ENCODE data around the gene AHNAK2.

DNA sequence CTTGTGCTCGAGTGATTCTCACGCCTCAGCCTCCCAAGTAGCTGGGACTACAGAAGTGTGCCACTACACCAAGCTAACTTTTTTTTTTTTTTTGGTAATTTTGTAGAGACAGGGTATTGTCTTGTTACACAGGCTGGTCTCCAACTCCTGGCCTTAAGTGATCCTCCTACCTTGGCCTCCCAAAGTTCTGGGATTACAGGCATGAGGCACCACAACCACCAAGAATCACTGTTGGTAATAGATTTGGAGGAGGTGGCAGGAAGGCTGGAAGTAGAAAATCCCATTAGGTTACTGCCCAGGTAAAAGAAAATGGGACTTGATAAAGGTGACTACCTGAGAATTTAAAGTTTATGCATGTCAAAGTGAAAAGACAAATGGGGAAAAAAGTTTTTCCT is 44.1 kb upstream of the AHNAK2 start:
- TF ChIP-seq, protein P1, sequence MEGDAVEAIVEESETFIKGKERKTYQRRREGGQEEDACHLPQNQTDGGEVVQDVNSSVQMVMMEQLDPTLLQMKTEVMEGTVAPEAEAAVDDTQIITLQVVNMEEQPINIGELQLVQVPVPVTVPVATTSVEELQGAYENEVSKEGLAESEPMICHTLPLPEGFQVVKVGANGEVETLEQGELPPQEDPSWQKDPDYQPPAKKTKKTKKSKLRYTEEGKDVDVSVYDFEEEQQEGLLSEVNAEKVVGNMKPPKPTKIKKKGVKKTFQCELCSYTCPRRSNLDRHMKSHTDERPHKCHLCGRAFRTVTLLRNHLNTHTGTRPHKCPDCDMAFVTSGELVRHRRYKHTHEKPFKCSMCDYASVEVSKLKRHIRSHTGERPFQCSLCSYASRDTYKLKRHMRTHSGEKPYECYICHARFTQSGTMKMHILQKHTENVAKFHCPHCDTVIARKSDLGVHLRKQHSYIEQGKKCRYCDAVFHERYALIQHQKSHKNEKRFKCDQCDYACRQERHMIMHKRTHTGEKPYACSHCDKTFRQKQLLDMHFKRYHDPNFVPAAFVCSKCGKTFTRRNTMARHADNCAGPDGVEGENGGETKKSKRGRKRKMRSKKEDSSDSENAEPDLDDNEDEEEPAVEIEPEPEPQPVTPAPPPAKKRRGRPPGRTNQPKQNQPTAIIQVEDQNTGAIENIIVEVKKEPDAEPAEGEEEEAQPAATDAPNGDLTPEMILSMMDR (IDR thresholded peaks at IDR 0.05) = no peak
- TF ChIP-seq POLR2A (IDR thresholded peaks at IDR 0.05) = no peak

Measured in body of pancreas (tissue), 4 donors.